Measurements from ENCODE around the gene EXOC3L4.

DNA sequence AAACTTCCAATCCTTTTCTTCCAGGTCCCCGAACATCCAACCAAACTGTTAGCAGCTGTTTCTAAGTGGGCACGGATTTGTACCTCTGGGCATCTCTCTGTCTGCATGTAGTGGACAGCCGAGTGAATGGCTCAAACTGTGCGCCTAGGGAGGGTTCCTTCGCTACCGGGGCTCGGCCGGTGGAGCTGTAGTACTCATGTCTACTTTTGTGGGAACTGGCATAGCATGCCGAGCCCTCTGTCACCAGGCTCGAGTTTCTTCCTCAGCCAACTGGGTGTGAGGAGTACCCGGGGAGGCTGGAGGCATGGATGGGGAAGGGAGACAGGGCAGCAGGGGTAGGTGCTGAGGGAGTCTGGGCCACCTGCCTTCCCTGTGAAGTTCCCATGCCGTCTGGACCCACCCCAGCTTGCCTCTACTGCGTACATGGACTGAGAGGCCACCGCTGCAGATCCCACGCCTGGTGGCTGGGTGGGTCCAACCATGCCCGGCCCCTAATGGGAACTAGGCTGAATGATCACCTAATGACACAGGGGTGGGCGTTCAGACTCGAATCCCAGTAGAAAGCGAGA, 51.7 kb downstream of the EXOC3L4 start:
- TF ChIP-seq POLR2A (IDR thresholded peaks at IDR 0.05; ENCODE audit: low read depth, low read length) (no peak), POLR2AphosphoS5 (IDR thresholded peaks at IDR 0.05; ENCODE audit: low read depth, low read length) (no peak), TAF1 (IDR thresholded peaks at IDR 0.05; ENCODE audit: low read depth, low read length) (no peak), POU2F2 (IDR thresholded peaks at IDR 0.05; ENCODE audit: low read depth, low read length) (no peak), PAX5 (IDR thresholded peaks at IDR 0.05; ENCODE audit: insufficient read depth, low read length, severe bottlenecking) (no peak)
